ENCODE measurements around the gene ZNF462. TPM values are rescaled to one million over a fixed set of nuclear protein-coding genes. Genes with fewer than 3 reads are reported as not detected.
"Not testable (repeated sequence)": the region's sequence is repeated elsewhere in the genome, so short reads cannot be mapped to it uniquely, and the experiment has no call there.

Gene ZNF462
- total RNA-seq, 1 donor from 2014 or later, result 98.3 TPM

DNA sequence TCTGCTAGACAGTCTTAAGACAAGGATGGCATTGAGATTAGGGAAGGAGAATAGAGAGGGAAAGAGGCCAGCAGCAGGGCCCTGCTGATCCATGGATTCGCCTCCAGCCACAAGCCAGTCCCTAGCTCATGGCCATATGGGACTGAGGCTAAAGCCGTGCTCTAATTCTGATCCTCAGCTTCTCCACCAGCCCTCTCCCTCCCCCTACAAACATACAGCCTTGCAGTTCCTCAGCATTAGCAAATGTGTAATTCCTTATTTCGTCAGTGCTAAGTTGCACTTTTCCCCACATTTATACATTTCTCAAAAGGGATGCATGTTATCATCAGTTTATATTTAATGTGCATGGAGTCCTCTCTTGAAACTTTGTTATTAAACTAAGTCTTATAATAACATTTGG is 34.8 kb downstream of the ZNF462 start:
- no peak for TF ChIP-seq CTCF (IDR thresholded peaks at IDR 0.05; ENCODE audit: unreplicated experiment)
- H3K36me3 Mint-ChIP-seq (ENCODE audit: low read depth, unreplicated experiment), result peaks cover 30% of the 10 kb centered on the region
- H3K4me1 Mint-ChIP-seq (ENCODE audit: unreplicated experiment), result peaks cover 13% of the 10 kb centered on the region
- H3K9me3 Mint-ChIP-seq (ENCODE audit: unreplicated experiment), result peaks cover 9% of the 10 kb centered on the region
- no peak overlapping the region for H3K4me3 Mint-ChIP-seq (ENCODE audit: unreplicated experiment)
- no peak for DNase-seq (ENCODE audit: low spot score)
- peaks cover 1% of the 10 kb centered on the region for H3K27me3 Mint-ChIP-seq (ENCODE audit: unreplicated experiment)
- H3K27ac Mint-ChIP-seq (ENCODE audit: unreplicated experiment), result no peak overlapping the region

DNA sequence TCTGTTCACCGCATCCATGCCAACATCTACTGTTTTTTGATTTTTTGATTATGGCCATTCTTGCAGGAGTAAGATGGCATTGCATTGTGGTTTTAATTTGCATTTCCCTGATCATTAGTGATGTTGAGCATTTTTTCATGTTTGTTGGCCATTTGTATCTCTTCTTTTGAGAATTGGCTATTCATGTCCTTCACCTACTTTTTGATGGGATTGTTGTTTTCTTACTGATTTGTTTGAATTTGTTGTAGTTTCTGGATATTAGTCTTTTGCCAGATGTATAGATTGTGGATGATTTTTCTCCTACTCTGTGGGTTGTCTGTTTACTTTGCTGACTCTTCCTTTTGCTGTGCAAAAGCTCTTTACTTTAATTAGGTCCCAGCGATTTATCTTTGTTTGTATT is 37.6 kb downstream of the ZNF462 start:
- not testable (repeated sequence) for H3K9me3 Mint-ChIP-seq (ENCODE audit: unreplicated experiment); H3K4me3 Mint-ChIP-seq (ENCODE audit: unreplicated experiment); H3K27me3 Mint-ChIP-seq (ENCODE audit: unreplicated experiment); DNase-seq (ENCODE audit: low spot score); H3K27ac Mint-ChIP-seq (ENCODE audit: unreplicated experiment); H3K4me1 Mint-ChIP-seq (ENCODE audit: unreplicated experiment)
- peaks cover 45% of the 10 kb centered on the region for H3K36me3 Mint-ChIP-seq (ENCODE audit: low read depth, unreplicated experiment)

- H3K36me3 Mint-ChIP-seq (ENCODE audit: low read depth, unreplicated experiment), result peaks cover 38% of the 10 kb centered on the region
- peak overlapping the region; percentile 75 for H3K4me3 Mint-ChIP-seq (ENCODE audit: unreplicated experiment)
- no peak for DNase-seq (ENCODE audit: low spot score)
- no peak for TF ChIP-seq CTCF (IDR thresholded peaks at IDR 0.05; ENCODE audit: unreplicated experiment)
- H3K27me3 Mint-ChIP-seq (ENCODE audit: unreplicated experiment), result peaks cover 6% of the 10 kb centered on the region
- no peak overlapping the region for H3K27ac Mint-ChIP-seq (ENCODE audit: unreplicated experiment)
- no peaks in the 10 kb centered on the region for H3K9me3 Mint-ChIP-seq (ENCODE audit: unreplicated experiment)
- peaks cover 7% of the 10 kb centered on the region for H3K4me1 Mint-ChIP-seq (ENCODE audit: unreplicated experiment)
Observed at GRCh38 chr9:106906129-106906528, 43.2 kb downstream of the ZNF462 start.

DNA sequence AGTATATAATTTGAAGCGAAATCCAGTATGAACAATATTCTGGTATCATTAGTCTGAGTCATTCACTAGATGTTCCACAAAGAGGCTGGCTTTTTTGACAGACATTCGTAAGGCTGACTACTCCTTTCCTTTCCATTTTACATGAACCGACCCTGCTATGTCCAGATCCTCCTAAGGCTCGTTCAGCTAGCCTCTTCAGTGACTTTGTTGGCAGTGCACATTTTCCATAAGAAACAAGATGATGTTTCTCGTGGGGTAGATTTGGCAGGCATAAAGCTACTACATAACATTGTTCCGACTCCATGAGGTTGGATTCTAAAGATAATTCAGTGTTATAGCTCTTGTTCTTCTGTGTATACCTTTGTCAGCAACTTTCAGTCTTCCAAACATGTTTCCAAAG is 49.0 kb downstream of the ZNF462 start:
- Mint-ChIP-seq H3K9me3 (ENCODE audit: unreplicated experiment) (no peaks in the 10 kb centered on the region), H3K36me3 (ENCODE audit: low read depth, unreplicated experiment) (peaks cover 10% of the 10 kb centered on the region)
- no peak for TF ChIP-seq CTCF (IDR thresholded peaks at IDR 0.05; ENCODE audit: unreplicated experiment)

DNA sequence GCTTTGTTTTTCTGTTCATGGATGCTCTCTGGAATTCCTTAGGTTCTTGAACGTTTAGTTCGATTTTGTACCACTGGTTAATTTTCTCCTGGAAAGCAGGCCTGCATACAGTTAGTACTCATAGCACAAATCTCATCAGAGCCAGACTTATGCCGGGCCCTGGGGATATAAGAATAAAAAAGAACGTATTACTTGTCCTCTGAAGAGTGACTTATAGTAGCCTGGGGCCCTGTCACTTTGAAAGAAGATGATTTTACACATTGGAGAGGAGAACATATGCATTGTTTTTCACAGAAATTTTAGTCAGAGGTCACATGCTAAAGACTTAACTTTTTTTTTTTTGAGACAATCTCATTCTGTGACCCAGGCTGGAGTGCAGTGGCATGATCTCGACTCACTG is 50.3 kb downstream of the ZNF462 start:
- Mint-ChIP-seq H3K9me3 (ENCODE audit: unreplicated experiment) (no peaks in the 10 kb centered on the region), H3K4me3 (ENCODE audit: unreplicated experiment) (no peak overlapping the region), H3K36me3 (ENCODE audit: low read depth, unreplicated experiment) (peaks cover 11% of the 10 kb centered on the region), H3K4me1 (ENCODE audit: unreplicated experiment) (peaks cover 34% of the 10 kb centered on the region), H3K27me3 (ENCODE audit: unreplicated experiment) (peaks cover 2% of the 10 kb centered on the region), H3K27ac (ENCODE audit: unreplicated experiment) (no peak overlapping the region)
- no peak for DNase-seq (ENCODE audit: low spot score)
- no peak for TF ChIP-seq CTCF (IDR thresholded peaks at IDR 0.05; ENCODE audit: unreplicated experiment)

More for the DNA sequence above, 49.0 kb downstream of the ZNF462 start:
- peaks cover 28% of the 10 kb centered on the region for H3K4me1 Mint-ChIP-seq (ENCODE audit: unreplicated experiment)
- H3K27ac Mint-ChIP-seq (ENCODE audit: unreplicated experiment), result no peak overlapping the region
- H3K4me3 Mint-ChIP-seq (ENCODE audit: unreplicated experiment), result no peak overlapping the region
- DNase-seq (ENCODE audit: low spot score), result no peak
- peaks cover 2% of the 10 kb centered on the region for H3K27me3 Mint-ChIP-seq (ENCODE audit: unreplicated experiment)

- Mint-ChIP-seq H3K4me1 (ENCODE audit: unreplicated experiment) (peaks cover 39% of the 10 kb centered on the region), H3K4me3 (ENCODE audit: unreplicated experiment) (no peak overlapping the region), H3K27me3 (ENCODE audit: unreplicated experiment) (peaks cover 2% of the 10 kb centered on the region), H3K27ac (ENCODE audit: unreplicated experiment) (peak overlapping the region; percentile 92), H3K36me3 (ENCODE audit: low read depth, unreplicated experiment) (peaks cover 11% of the 10 kb centered on the region), H3K9me3 (ENCODE audit: unreplicated experiment) (no peaks in the 10 kb centered on the region)
- DNase-seq (ENCODE audit: low spot score), result no peak
- TF ChIP-seq CTCF (IDR thresholded peaks at IDR 0.05; ENCODE audit: unreplicated experiment), result no peak
Observed at GRCh38 chr9:106915851-106916250, 52.9 kb downstream of the ZNF462 start.

Data from endothelial cell (in vitro differentiated cells).